HepG2 (cell line): ENCODE measurements around the gene ITGAV. TPM values are rescaled to one million over a fixed set of nuclear protein-coding genes. Genes with fewer than 3 reads are reported as not detected.

Experiments used
- ATAC-seq: fragments of 200-7000 bp; cut with Tn5 transposase; 3 replicates; pipeline ENCODE4 v1.9.1; 2020; ENCODE audit warnings: mild to moderate bottlenecking, moderate library complexity
- BruUV-seq: library from RNA; stranded (reverse); fragments of 400-500 nt; replicated peaks from 2 replicates; lab custom pipeline; 2021; lab: Mats Ljungman, UMichigan
- CTCF ChIA-PET: fragments of 300-600 bp; formaldehyde crosslinking; extraction: SDS; loops from one replicate; lab custom pipeline; 2021; ENCODE audit warnings: low total read pairs, inconsistent platforms, low intra/inter-chr PET ratio; lab: Yijun Ruan, JAX
- POLR2A ChIA-PET: fragments of 350-600 bp; sonication (Branson Sonifier 250); formaldehyde crosslinking; loops from one replicate; lab custom pipeline; 2020; ENCODE audit warnings: antibody characterized with exemption, inconsistent platforms; lab: Yijun Ruan, JAX
- DNase-seq: peaks from one replicate; pipeline ENCODE4 v3.0.0-alpha.2; 2015; ENCODE audit warnings: low spot score
- FAIRE-seq: peaks from 3 replicates; lab custom pipeline; 2011; peaks lifted over from hg19 to GRCh38; lab: Jason Lieb, UNC
- H2AFZ ChIP-seq: one replicate; pipeline ENCODE4 v1.6.1; 2011; ENCODE audit warnings: low read length, inconsistent platforms
- H3K27ac ChIP-seq: fragments of 300-600 bp; 3 replicates; pipeline ENCODE4 v1.8.0; 2011; ENCODE audit warnings: mixed run types, mild to moderate bottlenecking, mixed read lengths, low read length, inconsistent platforms; ENCODE audit not compliant: insufficient read depth; ENCODE audit errors: extremely low read length
- H3K27me3 ChIP-seq, 2 experiments: fragments of 200-600 bp in 1 of 2; 2 replicates in 1 of 2; 3 replicates in 1 of 2; pipeline versions ENCODE4 v1.6.0 to v1.8.0; 2011; ENCODE audit warnings: low read length in 2 of 2, mild to moderate bottlenecking in 2 of 2, moderate library complexity in 2 of 2, inconsistent platforms in 1 of 2; ENCODE audit not compliant: insufficient read depth in 2 of 2, control insufficient read depth in 1 of 2
- H3K36me3 ChIP-seq, 2 experiments: fragments of 200-600 bp in 1 of 2; replicated peaks in 1 of 2; 2 replicates in 1 of 2; 3 replicates in 1 of 2; pipeline versions ENCODE4 v1.5.1 to v1.8.0; 2011; ENCODE audit warnings: low read length in 2 of 2, inconsistent platforms in 1 of 2; ENCODE audit not compliant: insufficient read depth in 2 of 2, control insufficient read depth in 1 of 2
- H3K4me1 ChIP-seq: 2 replicates; pipeline ENCODE4 v1.5.1; 2012; ENCODE audit warnings: low read length, inconsistent platforms; ENCODE audit not compliant: insufficient read depth
- H3K4me2 ChIP-seq: 2 replicates; pipeline ENCODE4 v1.6.0; 2011; ENCODE audit warnings: low read depth, low read length, inconsistent platforms
- H3K4me3 ChIP-seq, 3 experiments: fragments of 200-600 bp in 1 of 3; sonication (generic), shearing (Covaris generic) in 1 of 3; replicated peaks in 1 of 3; 2 replicates each; pipeline ENCODE4 v1.5.1; 2011 to 2016; ENCODE audit warnings: low read length in 3 of 3, inconsistent platforms in 2 of 3, low read depth in 2 of 3, mild to moderate bottlenecking in 2 of 3, control low read depth in 1 of 3, mixed read lengths in 1 of 3; ENCODE audit not compliant: insufficient read depth in 1 of 3
- H3K79me2 ChIP-seq: one replicate; pipeline ENCODE4 v1.6.1; 2011; ENCODE audit warnings: low read length, inconsistent platforms; ENCODE audit not compliant: insufficient read depth
- H3K9ac ChIP-seq: 2 replicates; pipeline ENCODE4 v1.6.0; 2011; ENCODE audit warnings: mild to moderate bottlenecking, low read depth, low read length, inconsistent platforms; ENCODE audit not compliant: insufficient read depth
- H3K9me3 ChIP-seq: 2 replicates; pipeline ENCODE4 v1.5.1; 2012; ENCODE audit warnings: mild to moderate bottlenecking, low read length
- H4K20me1 ChIP-seq: 2 replicates; pipeline ENCODE4 v1.6.0; 2011; ENCODE audit warnings: inconsistent platforms, mild to moderate bottlenecking, low read length, moderate library complexity; ENCODE audit not compliant: insufficient read depth
- MAFF ChIP-seq: IDR thresholded peaks from 2 replicates; pipeline ENCODE4 v1.6.1; 2011; ENCODE audit warnings: low read depth, low read length, improper control_type of control experiment
- MAFK ChIP-seq, 2 experiments: IDR thresholded peaks in 1 of 2; conservative IDR thresholded peaks in 1 of 2; 2 replicates each; pipeline ENCODE4 v1.6.1; 2011; ENCODE audit warnings: improper control_type of control experiment in 2 of 2, low read length in 2 of 2
- WGBS: methylation state at CpG from one replicate; pipeline ENCODE4 v1.1.6; 2017; ENCODE audit warnings: low lambda C conversion rate; 5-methylcytosine and 5-hydroxymethylcytosine counted together
- in situ Hi-C: cut with HindIII; loops from 2 replicates; pipeline ENCODE4 v1.10.0; 2017; ENCODE audit warnings: low pct_unique_long_range_greater_than_20kb; ENCODE audit not compliant: extremely low pct_ligation_motif_present
- intact Hi-C: fragments of 100-400 bp; cut with micrococcal nuclease; formaldehyde crosslinking; loops from one replicate; pipeline ENCODE4 v1.10.0; 2022; ENCODE audit not compliant: unreplicated experiment
- polyA plus RNA-seq, 8 experiments: library from polyadenylated mRNA; depleted of rRNA in 3 of 8; stranded (reverse) in 7 of 8; unstranded in 1 of 8; fragments of >200 nt; fragmentation: Illumina TruSeq in 4 of 8; extraction: Trizol in 4 of 8; gene quantifications; 2 replicates each; pipeline versions ENCODE4 v1.2.1 to v1.2.3, GENCODE V29; 2011 to 2016; ENCODE audit warnings: low read depth in 4 of 8, missing spikeins in 1 of 8, mixed read lengths in 1 of 8; ENCODE audit not compliant: insufficient read depth in 1 of 8
- total RNA-seq, 5 experiments: library from RNA; depleted of rRNA; stranded (reverse); fragments of >200 nt; fragmentation: Illumina TruSeq; extraction: Trizol; gene quantifications; 2 replicates each; pipeline ENCODE4 v1.2.3, GENCODE V29; 2016; ENCODE audit warnings: low read depth in 1 of 5
- TF ChIP-seq, protein P1 (sequence below), 2 experiments: fragments of 450-650 bp in 1 of 2; sonication (generic) in 1 of 2; formaldehyde crosslinking in 1 of 2; IDR thresholded peaks; 2 replicates each; pipeline versions ENCODE4 v1.6.1 to v1.8.0; 2016 to 2022; ENCODE audit warnings: antibody characterized with exemption in 1 of 2, mild to moderate bottlenecking in 1 of 2, missing genetic modification reagents in 1 of 2

ITGAV gene
- total and polyA plus RNA-seq, 2 of the 13 experiments (the other 11 are each of a cell fraction or from before 2014, with no cell fraction given) = 59.1 to 60.4 TPM

DNA sequence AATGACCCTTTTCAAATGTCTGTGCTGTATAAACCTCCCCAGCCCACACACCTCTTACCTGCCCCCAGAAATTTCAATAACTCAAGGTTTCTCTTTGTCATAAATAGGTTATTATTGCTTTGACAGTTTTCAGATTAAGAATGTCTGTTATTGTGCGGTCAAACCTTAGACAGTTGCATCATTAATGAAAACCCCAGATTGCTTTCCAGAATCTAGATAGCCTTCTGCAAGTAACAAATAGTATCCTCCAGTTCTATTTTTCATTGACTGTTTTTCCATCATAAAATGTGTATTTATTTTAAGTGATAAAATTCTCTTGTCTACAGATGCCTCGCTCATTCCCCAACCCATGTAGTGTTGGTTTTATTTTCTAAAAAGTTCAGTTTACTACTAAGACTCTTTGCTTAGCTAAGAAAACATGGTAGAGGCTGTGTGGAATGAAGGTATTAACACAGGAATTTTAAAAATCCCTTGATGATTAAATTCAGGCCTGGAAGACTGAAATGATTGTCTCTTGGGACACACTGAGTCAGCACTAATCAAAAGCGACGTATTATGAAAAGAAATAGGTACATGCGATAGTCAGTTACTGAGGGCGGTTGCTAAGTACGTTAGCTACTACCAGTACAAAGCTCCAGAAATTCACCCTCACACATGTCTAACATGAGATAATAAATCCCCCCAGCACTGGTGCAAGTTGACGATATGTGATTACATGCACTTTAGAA lies 38.4 kb upstream of the ITGAV start:
- intact Hi-C loops (no loop called here), in situ Hi-C loops (no loop called here)
- DNase-seq (no peak), FAIRE-seq (no peak), ATAC-seq (no peak)
- Histone ChIP-seq H4K20me1 (no peaks in the 10 kb centered on the region), H3K4me2 (no peak overlapping the region), H2AFZ (no peak overlapping the region), H3K9ac (no peak overlapping the region), H3K9me3 (no peaks in the 10 kb centered on the region), H3K4me3 (no peak overlapping the region), H3K27me3 (no peaks in the 10 kb centered on the region), H3K79me2 (no peaks in the 10 kb centered on the region), H3K36me3 (no peaks in the 10 kb centered on the region), H3K27ac (no peak overlapping the region), H3K4me1 (no peaks in the 10 kb centered on the region)
- no TSS peak for BruUV-seq
- ChIA-PET CTCF (no interaction called here), POLR2A (no interaction called here)
- WGBS = 96% methylated on average over 8 of the region's 8 CpGs
- TF ChIP-seq MAFK (conservative IDR thresholded peaks at IDR 0.05 in 1 of 2, IDR thresholded peaks at IDR 0.05 in 1 of 2; ENCODE audit: low read length in 2 of 2) = peak; percentile 29 to 71; a peak in 3 of 4 replicates
- TF ChIP-seq, protein P1, sequence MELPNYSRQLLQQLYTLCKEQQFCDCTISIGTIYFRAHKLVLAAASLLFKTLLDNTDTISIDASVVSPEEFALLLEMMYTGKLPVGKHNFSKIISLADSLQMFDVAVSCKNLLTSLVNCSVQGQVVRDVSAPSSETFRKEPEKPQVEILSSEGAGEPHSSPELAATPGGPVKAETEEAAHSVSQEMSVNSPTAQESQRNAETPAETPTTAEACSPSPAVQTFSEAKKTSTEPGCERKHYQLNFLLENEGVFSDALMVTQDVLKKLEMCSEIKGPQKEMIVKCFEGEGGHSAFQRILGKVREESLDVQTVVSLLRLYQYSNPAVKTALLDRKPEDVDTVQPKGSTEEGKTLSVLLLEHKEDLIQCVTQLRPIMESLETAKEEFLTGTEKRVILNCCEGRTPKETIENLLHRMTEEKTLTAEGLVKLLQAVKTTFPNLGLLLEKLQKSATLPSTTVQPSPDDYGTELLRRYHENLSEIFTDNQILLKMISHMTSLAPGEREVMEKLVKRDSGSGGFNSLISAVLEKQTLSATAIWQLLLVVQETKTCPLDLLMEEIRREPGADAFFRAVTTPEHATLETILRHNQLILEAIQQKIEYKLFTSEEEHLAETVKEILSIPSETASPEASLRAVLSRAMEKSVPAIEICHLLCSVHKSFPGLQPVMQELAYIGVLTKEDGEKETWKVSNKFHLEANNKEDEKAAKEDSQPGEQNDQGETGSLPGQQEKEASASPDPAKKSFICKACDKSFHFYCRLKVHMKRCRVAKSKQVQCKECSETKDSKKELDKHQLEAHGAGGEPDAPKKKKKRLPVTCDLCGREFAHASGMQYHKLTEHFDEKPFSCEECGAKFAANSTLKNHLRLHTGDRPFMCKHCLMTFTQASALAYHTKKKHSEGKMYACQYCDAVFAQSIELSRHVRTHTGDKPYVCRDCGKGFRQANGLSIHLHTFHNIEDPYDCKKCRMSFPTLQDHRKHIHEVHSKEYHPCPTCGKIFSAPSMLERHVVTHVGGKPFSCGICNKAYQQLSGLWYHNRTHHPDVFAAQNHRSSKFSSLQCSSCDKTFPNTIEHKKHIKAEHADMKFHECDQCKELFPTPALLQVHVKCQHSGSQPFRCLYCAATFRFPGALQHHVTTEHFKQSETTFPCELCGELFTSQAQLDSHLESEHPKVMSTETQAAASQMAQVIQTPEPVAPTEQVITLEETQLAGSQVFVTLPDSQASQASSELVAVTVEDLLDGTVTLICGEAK (IDR thresholded peaks at IDR 0.05) = no peak
- TF ChIP-seq, protein P1 (CRISPR knock-in tag; IDR thresholded peaks at IDR 0.05) = no peak
- peak; percentile 46; the same call in 1 of the 2 replicates for TF ChIP-seq MAFF
